GM21619 (cell line): ENCODE data around the gene ADAM10.

ENCODE experiments used
- ATAC-seq: cut with Tn5 transposase; IDR thresholded peaks from one replicate; pipeline ENCODE4 v1.9.1; 2021; ENCODE audit not compliant: unreplicated experiment

The ADAM10 gene

GRCh38 chr15:58584789-58585461 is 164.6 kb downstream of the ADAM10 start:
- ATAC-seq: no peak

- ATAC-seq: no peak
Observed at GRCh38 chr15:58583171-58583908, 166.2 kb downstream of the ADAM10 start.

DNA sequence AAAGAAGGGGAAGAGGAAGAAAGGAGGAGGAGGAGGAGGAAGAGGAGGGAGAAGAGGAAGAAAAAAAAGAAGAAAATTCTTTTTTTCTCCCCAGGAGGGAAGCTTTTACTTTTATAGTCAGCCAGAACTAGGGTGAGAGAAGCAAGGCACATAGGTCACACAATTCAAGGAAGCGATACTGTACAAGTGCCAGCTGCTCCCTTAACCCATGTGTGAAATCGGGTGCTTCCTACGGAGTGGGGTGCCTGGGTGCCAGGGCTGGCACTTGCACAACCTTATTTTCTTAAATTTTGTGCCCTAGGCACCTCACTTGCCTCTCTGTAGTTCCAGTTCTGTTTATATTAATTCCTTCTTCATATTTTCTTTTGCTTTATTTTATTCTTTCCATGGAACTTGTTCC is 167.3 kb downstream of the ADAM10 start:
- no peak for ATAC-seq

DNA sequence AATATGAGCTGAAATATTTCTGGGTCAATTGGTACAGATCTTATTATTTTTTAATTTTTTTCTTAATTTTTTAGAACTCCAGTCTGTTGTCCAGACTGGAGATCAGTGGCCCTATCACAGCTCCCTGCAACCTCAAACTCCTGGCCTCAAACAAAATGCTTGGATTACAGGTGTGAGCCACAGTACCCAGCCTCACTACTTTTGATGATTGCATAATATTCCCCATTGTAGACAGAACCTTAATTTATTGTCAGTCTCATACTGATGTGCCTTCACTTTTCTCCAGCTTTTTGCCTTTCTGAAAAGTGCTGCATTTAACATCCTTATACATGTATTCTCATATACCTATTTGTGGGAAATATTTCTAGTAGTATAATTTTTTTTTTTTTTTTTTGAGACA is 172.8 kb downstream of the ADAM10 start:
- no peak for ATAC-seq

- ATAC-seq: no peak
Observed at GRCh38 chr15:58575045-58575786, 174.3 kb downstream of the ADAM10 start.

- no peak for ATAC-seq
Observed at GRCh38 chr15:58574631-58575030, 174.9 kb downstream of the ADAM10 start.

GRCh38 chr15:58573270-58573669 is 176.2 kb downstream of the ADAM10 start:
- no peak for ATAC-seq

DNA sequence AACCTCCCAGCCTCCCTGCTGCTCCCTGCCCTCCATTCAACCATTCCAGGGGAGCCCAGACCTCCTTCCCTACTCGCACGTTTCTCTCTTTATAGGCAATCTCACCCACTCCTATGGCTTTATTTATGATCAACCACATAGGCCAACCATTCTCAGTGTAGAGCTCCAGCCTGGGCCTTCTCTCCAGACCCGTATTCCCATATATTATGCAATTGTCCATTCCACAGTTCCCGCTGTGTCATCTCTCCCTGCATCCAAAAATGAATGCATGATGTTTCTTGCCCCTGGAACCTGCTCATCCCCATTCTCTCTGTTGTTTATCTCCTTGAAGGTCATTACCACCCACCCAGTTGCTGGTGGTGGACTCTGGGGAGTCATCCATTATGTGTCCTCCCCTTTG is 177.0 kb downstream of the ADAM10 start:
- no peak for ATAC-seq

DNA sequence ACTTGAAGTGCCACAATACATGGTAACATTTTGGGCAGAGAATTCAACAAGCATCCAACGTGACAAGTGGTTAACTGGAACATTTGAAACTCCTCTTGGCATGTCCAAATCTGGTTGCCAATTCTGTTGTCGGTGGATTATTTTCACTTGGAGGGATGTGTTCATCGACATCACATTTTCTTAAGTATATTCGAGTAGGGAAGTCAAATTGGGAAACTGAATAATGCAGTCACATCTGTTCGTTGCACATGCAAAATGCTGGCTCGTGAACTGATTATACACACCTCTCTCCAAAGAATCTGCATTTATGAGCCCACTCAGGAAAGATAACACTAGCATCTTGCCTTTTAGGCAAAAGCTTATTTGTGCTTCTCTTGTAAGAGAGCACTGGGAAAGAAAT is 178.0 kb downstream of the ADAM10 start:
- no peak for ATAC-seq

DNA sequence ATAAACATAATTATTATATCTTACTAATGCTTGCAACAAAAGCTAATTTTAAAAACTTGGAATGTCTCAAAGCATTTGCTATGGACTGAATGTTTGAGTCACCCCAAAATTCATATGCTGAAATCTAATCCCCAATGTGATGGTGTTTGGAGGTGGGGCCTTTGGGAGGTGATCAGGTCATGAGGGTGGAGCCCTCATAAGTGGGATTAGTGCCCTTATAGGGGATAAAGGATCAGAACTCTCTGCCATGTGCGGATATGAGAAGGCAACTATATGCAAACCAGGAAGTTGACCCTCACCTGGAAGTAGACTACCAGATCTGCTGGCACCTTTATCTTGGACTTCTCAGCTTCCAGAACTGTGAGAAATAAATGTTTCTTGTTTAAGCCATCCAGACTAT is 180.1 kb downstream of the ADAM10 start:
- no peak for ATAC-seq

GRCh38 chr15:58568157-58568571 is 181.3 kb downstream of the ADAM10 start:
- no peak for ATAC-seq

- ATAC-seq: no peak
Observed at GRCh38 chr15:58566029-58566428, 183.5 kb downstream of the ADAM10 start.

DNA sequence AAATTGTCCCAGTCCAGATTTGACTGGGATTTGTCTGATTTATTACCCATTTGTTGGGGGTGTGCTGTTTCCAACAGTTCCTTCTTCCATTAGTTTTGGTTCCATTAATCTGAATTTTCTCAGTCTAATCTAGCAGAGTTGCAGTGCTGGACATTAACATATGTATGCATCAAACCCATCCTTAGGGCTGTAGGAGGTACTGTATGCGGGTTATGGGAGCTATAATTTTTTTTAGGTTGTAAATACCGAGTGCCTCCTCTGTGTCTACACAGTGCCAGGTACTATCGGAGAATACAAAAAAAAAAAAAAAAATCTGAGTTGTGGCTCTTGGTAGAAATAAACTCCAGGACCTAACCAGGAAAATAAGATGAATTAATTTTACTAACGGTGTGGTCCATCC is 183.9 kb downstream of the ADAM10 start:
- ATAC-seq: no peak

- ATAC-seq: no peak
Observed at GRCh38 chr15:58564981-58565380, 184.5 kb downstream of the ADAM10 start.

DNA sequence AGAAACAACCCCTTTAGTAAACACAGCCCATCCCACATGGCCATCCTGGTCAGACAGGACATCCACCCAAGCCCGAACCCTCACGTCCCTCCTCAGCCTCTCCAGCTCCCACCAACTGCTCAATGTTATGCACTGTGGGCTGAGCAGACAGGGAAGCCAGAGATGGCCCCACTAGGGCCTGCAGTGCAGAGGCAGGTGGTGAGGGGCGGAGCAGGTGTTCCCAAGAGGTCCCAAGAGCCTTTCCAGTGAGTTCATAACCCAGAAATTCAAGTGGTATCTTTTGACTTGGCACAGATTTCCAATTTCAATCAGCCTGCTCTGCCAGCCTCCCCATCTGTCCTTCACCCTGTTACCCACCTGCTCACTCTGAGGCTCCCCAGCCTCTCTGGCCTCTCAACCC is 187.4 kb downstream of the ADAM10 start:
- no peak for ATAC-seq

DNA sequence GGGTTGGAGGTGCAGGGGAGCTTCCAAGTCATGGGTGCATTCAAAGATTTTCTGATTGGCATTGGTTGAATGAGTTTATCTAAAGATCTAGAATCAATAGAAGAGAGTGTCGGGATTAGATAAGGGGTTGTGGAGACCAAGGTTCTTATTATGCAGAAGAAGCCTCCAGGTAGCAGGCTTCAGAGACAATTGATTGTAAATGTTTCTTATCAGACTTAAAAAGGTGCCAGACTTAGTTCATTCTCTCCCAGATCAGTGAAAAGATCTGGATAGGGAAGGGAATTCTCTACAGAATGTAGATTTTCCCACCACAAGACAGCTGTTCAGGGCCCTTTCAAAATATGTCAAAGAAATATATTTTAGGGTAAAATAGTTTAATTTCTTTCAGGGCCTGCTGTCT is 188.2 kb downstream of the ADAM10 start:
- no peak for ATAC-seq

- no peak for ATAC-seq
Observed at GRCh38 chr15:58559904-58560588, 189.5 kb downstream of the ADAM10 start.

DNA sequence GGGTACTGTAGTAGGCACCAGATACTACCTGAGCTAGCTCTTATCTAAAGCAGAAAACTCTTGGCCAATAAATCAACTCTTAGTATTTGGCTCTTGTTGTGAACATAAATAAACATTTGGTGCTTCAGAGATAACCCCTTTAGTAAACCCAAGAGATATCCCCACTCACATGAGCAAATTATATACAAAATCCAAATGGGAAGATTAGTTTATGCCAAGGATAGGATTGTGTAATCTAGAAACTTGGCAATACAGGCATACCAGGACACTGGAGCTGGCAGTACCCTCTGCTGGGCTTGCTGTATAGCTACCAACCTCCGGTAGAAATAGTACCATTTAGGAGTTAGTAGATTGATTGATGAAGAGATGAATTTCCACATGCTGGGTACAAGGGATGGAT is 190.7 kb downstream of the ADAM10 start:
- ATAC-seq: no peak

- ATAC-seq: no peak
Observed at GRCh38 chr15:58556541-58556940, 193.0 kb downstream of the ADAM10 start.

DNA sequence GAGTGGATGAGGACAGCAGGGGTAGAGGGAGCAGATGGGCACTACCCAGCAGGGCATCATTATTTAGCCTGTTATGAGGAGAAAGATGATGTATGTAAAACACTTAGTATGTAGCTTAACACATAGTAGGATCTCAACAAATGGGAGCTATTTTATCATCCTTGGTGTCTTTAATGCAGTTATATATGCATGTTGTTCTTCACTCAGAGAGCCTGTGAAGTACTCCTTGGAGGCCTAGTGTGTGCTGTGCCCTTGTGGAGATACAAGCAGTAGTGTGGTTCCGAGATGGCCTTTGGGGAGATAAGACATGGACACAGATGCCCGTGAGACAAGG is 193.5 kb downstream of the ADAM10 start:
- ATAC-seq: no peak

- no peak for ATAC-seq
Observed at GRCh38 chr15:58555162-58556027, 194.1 kb downstream of the ADAM10 start.
